GM23338 (cell line): Measurements from ENCODE around the gene FEZF1. TPM values are rescaled to one million over a fixed set of nuclear protein-coding genes. Genes with fewer than 3 reads are reported as not detected.

ENCODE experiments used
- ATAC-seq: fragments of 200-7000 bp; cut with Tn5 transposase; 3 replicates; pipeline ENCODE4 v1.9.1; 2020
- DNase-seq: peaks from one replicate; pipeline ENCODE4 v3.0.0-alpha.2; 2015; ENCODE audit warnings: low spot score
- H2AFZ ChIP-seq: fragments of 200-600 bp; sonication (generic); 2 replicates; pipeline ENCODE4 v1.8.0; 2016; ENCODE audit warnings: antibody characterized with exemption, mild to moderate bottlenecking, moderate library complexity
- H3F3A ChIP-seq: fragments of 200-600 bp; sonication (generic); replicated peaks from 2 replicates; pipeline ENCODE4 v1.8.0; 2017; ENCODE audit warnings: antibody characterized with exemption, mixed run types, low read depth
- H3K27ac ChIP-seq: fragments of 200-600 bp; sonication (generic); 2 replicates; pipeline ENCODE4 v1.6.1; 2016; ENCODE audit warnings: low read depth
- H3K27me3 ChIP-seq: fragments of 200-600 bp; sonication (generic); 2 replicates; pipeline ENCODE4 v1.8.0; 2016; ENCODE audit warnings: mild to moderate bottlenecking, mixed run types, moderate library complexity; ENCODE audit not compliant: insufficient read depth
- H3K36me3 ChIP-seq: fragments of 200-600 bp; sonication (generic); 2 replicates; pipeline ENCODE4 v1.8.0; 2016; ENCODE audit warnings: mild to moderate bottlenecking; ENCODE audit not compliant: insufficient read depth
- H3K4me1 ChIP-seq: fragments of 200-600 bp; sonication (generic); 2 replicates; pipeline ENCODE4 v1.8.0; 2016; ENCODE audit warnings: mild to moderate bottlenecking, moderate library complexity; ENCODE audit not compliant: insufficient read depth
- H3K4me2 ChIP-seq: fragments of 200-600 bp; sonication (generic); 2 replicates; pipeline ENCODE4 v1.7.1; 2017; ENCODE audit warnings: mixed run types
- H3K4me3 ChIP-seq: fragments of 200-600 bp; sonication (generic); 2 replicates; pipeline ENCODE4 v1.6.1; 2016; ENCODE audit warnings: mixed run types
- H3K79me2 ChIP-seq: fragments of 200-600 bp; sonication (generic); replicated peaks from 2 replicates; pipeline ENCODE4 v1.8.0; 2017; ENCODE audit warnings: mild to moderate bottlenecking; ENCODE audit not compliant: insufficient read depth
- H3K9me2 ChIP-seq: fragments of 200-600 bp; sonication (generic); 2 replicates; pipeline ENCODE4 v1.8.0; 2017; ENCODE audit not compliant: insufficient read depth
- H4K20me1 ChIP-seq: fragments of 200-600 bp; sonication (generic); replicated peaks from 2 replicates; pipeline ENCODE4 v1.8.0; 2017; ENCODE audit warnings: mild to moderate bottlenecking; ENCODE audit not compliant: insufficient read depth
- H3K27ac Mint-ChIP-seq: 2 replicates; pipeline ENCODE4 v1.8.0; 2020; ENCODE audit warnings: inconsistent platforms, mild to moderate bottlenecking, moderate library complexity, mixed read lengths
- H3K27me3 Mint-ChIP-seq: 3 replicates; pipeline ENCODE4 v1.8.0; 2022; ENCODE audit warnings: low read depth, mild to moderate bottlenecking, moderate library complexity, mixed read lengths, inconsistent platforms; ENCODE audit not compliant: insufficient read depth, poor library complexity
- H3K36me3 Mint-ChIP-seq: 3 replicates; pipeline ENCODE4 v1.8.0; 2021; ENCODE audit warnings: low read depth, mild to moderate bottlenecking, inconsistent platforms, moderate library complexity, mixed read lengths
- H3K4me1 Mint-ChIP-seq: 3 replicates; pipeline ENCODE4 v1.8.0; 2020; ENCODE audit warnings: mild to moderate bottlenecking, inconsistent platforms, mixed read lengths
- H3K4me3 Mint-ChIP-seq: 3 replicates; pipeline ENCODE4 v1.8.0; 2021; ENCODE audit warnings: moderate library complexity, mild to moderate bottlenecking, inconsistent platforms, mixed read lengths
- H3K9me3 Mint-ChIP-seq: 3 replicates; pipeline ENCODE4 v1.8.0; 2020; ENCODE audit warnings: moderate library complexity, mild to moderate bottlenecking, inconsistent platforms, mixed read lengths
- CREB1 ChIP-seq: fragments of 250-450 bp; sonication (Bioruptor Pico); IDR thresholded peaks from 2 replicates; pipeline ENCODE4 v1.5.0; 2020; ENCODE audit warnings: low read depth, mild to moderate bottlenecking, moderate library complexity
- EZH2 ChIP-seq: fragments of 200-600 bp; sonication (generic); IDR thresholded peaks from one replicate; pipeline ENCODE4 v1.8.0; 2017; ENCODE audit warnings: antibody characterized with exemption, mild to moderate bottlenecking, low read depth; ENCODE audit not compliant: unreplicated experiment
- EZH2phosphoT487 ChIP-seq: fragments of 200-600 bp; sonication (generic); IDR thresholded peaks from one replicate; pipeline ENCODE4 v1.8.1; 2018; ENCODE audit warnings: antibody characterized with exemption; ENCODE audit not compliant: unreplicated experiment
- JUNB ChIP-seq: IDR thresholded peaks from one replicate; pipeline ENCODE4 v1.6.1; 2016; ENCODE audit warnings: antibody characterized with exemption; ENCODE audit not compliant: unreplicated experiment
- NANOG ChIP-seq: IDR thresholded peaks from 2 replicates; pipeline ENCODE4 v1.6.1; 2016; ENCODE audit warnings: antibody characterized with exemption, borderline replicate concordance
- POLR2AphosphoS5 ChIP-seq: IDR thresholded peaks from 2 replicates; pipeline ENCODE4 v1.6.1; 2016; ENCODE audit warnings: antibody characterized with exemption, low read depth
- REST ChIP-seq: IDR thresholded peaks from one replicate; pipeline ENCODE4 v1.6.1; 2018; ENCODE audit warnings: antibody characterized with exemption; ENCODE audit not compliant: unreplicated experiment
- STAT1 ChIP-seq: IDR thresholded peaks from one replicate; pipeline ENCODE4 v1.6.1; 2016; ENCODE audit warnings: antibody characterized with exemption; ENCODE audit not compliant: unreplicated experiment
- ZNF114 ChIP-seq: fragments of 250-450 bp; sonication (Bioruptor Pico); IDR thresholded peaks from 2 replicates; pipeline ENCODE4 v1.5.0; 2020; ENCODE audit warnings: mild to moderate bottlenecking, moderate library complexity
- ZNF331 ChIP-seq: fragments of 250-450 bp; sonication (Bioruptor Pico); IDR thresholded peaks from 2 replicates; pipeline ENCODE4 v1.5.0; 2020; ENCODE audit warnings: low read depth, mild to moderate bottlenecking, moderate library complexity
- polyA plus RNA-seq: library from polyadenylated mRNA; unstranded; fragments of >200 nt; fragmentation: Nextera tagmentation; extraction: Ambion mirVana; gene quantifications from 2 replicates; pipeline ENCODE4 v1.2.1, GENCODE V29; 2016
- total RNA-seq: library from RNA; depleted of rRNA; stranded (reverse); fragments of >200 nt; shearing (Covaris generic); gene quantifications from 2 replicates; pipeline ENCODE4 v1.2.3, GENCODE V29; 2014
- TF ChIP-seq, protein P1 (sequence below), 2 experiments: fragments of 200-600 bp in 1 of 2; sonication (generic) in 1 of 2; conservative IDR thresholded peaks; 2 replicates each; pipeline versions ENCODE4 v1.5.1 to v1.6.1; 2016 to 2017; ENCODE audit warnings: antibody characterized with exemption in 2 of 2, low read depth in 2 of 2, mild to moderate bottlenecking in 2 of 2, moderate library complexity in 1 of 2
- TF ChIP-seq, protein P2 (sequence below): IDR thresholded peaks from 2 replicates; pipeline ENCODE4 v1.6.1; 2016; ENCODE audit warnings: antibody characterized with exemption
- TF ChIP-seq, protein P3 (sequence below): fragments of 250-450 bp; sonication (Bioruptor Pico); IDR thresholded peaks from 2 replicates; pipeline ENCODE4 v1.5.0; 2020; ENCODE audit warnings: mild to moderate bottlenecking, moderate library complexity

FEZF1 gene
- total and polyA plus RNA-seq, 2 experiments from 2014 or later: 1.0 to 2.3 TPM

DNA sequence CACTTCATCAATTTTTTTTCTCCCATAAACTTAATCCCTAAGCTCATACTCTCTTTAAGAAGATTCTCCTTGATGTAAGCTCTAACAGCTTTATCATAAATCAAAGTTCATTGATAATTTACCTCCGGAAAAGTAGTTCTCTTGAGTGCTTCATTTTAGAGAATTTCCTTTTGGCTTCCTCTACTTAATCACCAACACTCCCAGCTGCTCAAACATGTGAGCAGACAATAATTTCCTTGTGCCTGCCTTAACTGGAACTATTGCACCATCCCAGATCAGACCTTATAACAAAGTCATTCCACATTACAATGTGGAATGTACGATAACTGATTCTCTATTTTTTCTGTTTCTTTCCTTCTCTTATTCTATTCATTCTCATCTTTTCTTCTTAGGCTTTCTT is 5.9 kb downstream of the FEZF1 start:
- no peaks in the 10 kb centered on the region for H3K9me3 Mint-ChIP-seq
- ATAC-seq: no peak
- Histone ChIP-seq H3F3A (peaks cover 23% of the 10 kb centered on the region), H3K27me3 (peaks cover 69% of the 10 kb centered on the region), H3K27ac (no peak overlapping the region), H4K20me1 (peaks cover 3% of the 10 kb centered on the region; the same call in 1 of the 2 replicates), H3K4me1 (peaks cover 28% of the 10 kb centered on the region), H3K4me3 (no peak overlapping the region), H2AFZ (no peak overlapping the region), H3K9me2 (no peaks in the 10 kb centered on the region), H3K36me3 (no peaks in the 10 kb centered on the region), H3K4me2 (no peak overlapping the region), H3K79me2 (no peaks in the 10 kb centered on the region)
- TF ChIP-seq, protein P1, sequence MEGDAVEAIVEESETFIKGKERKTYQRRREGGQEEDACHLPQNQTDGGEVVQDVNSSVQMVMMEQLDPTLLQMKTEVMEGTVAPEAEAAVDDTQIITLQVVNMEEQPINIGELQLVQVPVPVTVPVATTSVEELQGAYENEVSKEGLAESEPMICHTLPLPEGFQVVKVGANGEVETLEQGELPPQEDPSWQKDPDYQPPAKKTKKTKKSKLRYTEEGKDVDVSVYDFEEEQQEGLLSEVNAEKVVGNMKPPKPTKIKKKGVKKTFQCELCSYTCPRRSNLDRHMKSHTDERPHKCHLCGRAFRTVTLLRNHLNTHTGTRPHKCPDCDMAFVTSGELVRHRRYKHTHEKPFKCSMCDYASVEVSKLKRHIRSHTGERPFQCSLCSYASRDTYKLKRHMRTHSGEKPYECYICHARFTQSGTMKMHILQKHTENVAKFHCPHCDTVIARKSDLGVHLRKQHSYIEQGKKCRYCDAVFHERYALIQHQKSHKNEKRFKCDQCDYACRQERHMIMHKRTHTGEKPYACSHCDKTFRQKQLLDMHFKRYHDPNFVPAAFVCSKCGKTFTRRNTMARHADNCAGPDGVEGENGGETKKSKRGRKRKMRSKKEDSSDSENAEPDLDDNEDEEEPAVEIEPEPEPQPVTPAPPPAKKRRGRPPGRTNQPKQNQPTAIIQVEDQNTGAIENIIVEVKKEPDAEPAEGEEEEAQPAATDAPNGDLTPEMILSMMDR (conservative IDR thresholded peaks at IDR 0.05; ENCODE audit: low read depth in 2 of 2): no peak
- TF ChIP-seq EZH2phosphoT487 (no peak), ZNF331 (CRISPR knock-in tag) (no peak), POLR2AphosphoS5 (no peak), NANOG (no peak), ZNF114 (CRISPR knock-in tag) (no peak), JUNB (no peak), STAT1 (no peak), REST (no peak), CREB1 (CRISPR knock-in tag) (no peak), EZH2 (no peak)
- TF ChIP-seq, protein P2, sequence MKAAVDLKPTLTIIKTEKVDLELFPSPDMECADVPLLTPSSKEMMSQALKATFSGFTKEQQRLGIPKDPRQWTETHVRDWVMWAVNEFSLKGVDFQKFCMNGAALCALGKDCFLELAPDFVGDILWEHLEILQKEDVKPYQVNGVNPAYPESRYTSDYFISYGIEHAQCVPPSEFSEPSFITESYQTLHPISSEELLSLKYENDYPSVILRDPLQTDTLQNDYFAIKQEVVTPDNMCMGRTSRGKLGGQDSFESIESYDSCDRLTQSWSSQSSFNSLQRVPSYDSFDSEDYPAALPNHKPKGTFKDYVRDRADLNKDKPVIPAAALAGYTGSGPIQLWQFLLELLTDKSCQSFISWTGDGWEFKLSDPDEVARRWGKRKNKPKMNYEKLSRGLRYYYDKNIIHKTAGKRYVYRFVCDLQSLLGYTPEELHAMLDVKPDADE: no peak
- TF ChIP-seq, protein P3, sequence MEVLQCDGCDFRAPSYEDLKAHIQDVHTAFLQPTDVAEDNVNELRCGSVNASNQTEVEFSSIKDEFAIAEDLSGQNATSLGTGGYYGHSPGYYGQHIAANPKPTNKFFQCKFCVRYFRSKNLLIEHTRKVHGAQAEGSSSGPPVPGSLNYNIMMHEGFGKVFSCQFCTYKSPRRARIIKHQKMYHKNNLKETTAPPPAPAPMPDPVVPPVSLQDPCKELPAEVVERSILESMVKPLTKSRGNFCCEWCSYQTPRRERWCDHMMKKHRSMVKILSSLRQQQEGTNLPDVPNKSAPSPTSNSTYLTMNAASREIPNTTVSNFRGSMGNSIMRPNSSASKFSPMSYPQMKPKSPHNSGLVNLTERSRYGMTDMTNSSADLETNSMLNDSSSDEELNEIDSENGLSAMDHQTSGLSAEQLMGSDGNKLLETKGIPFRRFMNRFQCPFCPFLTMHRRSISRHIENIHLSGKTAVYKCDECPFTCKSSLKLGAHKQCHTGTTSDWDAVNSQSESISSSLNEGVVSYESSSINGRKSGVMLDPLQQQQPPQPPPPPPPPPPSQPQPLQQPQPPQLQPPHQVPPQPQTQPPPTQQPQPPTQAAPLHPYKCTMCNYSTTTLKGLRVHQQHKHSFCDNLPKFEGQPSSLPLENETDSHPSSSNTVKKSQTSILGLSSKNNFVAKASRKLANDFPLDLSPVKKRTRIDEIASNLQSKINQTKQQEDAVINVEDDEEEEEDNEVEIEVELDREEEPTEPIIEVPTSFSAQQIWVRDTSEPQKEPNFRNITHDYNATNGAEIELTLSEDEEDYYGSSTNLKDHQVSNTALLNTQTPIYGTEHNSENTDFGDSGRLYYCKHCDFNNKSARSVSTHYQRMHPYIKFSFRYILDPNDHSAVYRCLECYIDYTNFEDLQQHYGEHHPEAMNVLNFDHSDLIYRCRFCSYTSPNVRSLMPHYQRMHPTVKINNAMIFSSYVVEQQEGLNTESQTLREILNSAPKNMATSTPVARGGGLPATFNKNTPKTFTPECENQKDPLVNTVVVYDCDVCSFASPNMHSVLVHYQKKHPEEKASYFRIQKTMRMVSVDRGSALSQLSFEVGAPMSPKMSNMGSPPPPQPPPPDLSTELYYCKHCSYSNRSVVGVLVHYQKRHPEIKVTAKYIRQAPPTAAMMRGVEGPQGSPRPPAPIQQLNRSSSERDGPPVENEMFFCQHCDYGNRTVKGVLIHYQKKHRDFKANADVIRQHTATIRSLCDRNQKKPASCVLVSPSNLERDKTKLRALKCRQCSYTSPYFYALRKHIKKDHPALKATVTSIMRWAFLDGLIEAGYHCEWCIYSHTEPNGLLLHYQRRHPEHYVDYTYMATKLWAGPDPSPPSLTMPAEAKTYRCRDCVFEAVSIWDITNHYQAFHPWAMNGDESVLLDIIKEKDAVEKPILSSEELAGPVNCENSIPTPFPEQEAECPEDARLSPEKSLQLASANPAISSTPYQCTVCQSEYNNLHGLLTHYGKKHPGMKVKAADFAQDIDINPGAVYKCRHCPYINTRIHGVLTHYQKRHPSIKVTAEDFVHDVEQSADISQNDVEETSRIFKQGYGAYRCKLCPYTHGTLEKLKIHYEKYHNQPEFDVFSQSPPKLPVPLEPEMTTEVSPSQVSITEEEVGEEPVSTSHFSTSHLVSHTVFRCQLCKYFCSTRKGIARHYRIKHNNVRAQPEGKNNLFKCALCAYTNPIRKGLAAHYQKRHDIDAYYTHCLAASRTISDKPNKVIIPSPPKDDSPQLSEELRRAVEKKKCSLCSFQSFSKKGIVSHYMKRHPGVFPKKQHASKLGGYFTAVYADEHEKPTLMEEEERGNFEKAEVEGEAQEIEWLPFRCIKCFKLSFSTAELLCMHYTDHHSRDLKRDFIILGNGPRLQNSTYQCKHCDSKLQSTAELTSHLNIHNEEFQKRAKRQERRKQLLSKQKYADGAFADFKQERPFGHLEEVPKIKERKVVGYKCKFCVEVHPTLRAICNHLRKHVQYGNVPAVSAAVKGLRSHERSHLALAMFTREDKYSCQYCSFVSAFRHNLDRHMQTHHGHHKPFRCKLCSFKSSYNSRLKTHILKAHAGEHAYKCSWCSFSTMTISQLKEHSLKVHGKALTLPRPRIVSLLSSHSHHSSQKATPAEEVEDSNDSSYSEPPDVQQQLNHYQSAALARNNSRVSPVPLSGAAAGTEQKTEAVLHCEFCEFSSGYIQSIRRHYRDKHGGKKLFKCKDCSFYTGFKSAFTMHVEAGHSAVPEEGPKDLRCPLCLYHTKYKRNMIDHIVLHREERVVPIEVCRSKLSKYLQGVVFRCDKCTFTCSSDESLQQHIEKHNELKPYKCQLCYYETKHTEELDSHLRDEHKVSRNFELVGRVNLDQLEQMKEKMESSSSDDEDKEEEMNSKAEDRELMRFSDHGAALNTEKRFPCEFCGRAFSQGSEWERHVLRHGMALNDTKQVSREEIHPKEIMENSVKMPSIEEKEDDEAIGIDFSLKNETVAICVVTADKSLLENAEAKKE (CRISPR knock-in tag): no peak
- H3K4me3 Mint-ChIP-seq: no peak overlapping the region; the same call in 2 of the 3 replicates
- H3K4me1 Mint-ChIP-seq: peaks cover 31% of the 10 kb centered on the region
- DNase-seq: no peak
- no peak overlapping the region for H3K27ac Mint-ChIP-seq
- H3K36me3 Mint-ChIP-seq: no peaks in the 10 kb centered on the region
- peaks cover 55% of the 10 kb centered on the region for H3K27me3 Mint-ChIP-seq
